SH-SY5Y (cell line): ENCODE data around the gene PARD3.

Experiments
- GATA2 ChIP-seq: IDR thresholded peaks from 2 replicates; pipeline ENCODE4 v1.6.1; 2011; ENCODE audit warnings: mild to moderate bottlenecking, low read depth, low read length
- GATA3 ChIP-seq: IDR thresholded peaks from 2 replicates; pipeline ENCODE4 v1.6.1; 2011; ENCODE audit warnings: low read depth, mild to moderate bottlenecking, low read length, moderate library complexity

DNA sequence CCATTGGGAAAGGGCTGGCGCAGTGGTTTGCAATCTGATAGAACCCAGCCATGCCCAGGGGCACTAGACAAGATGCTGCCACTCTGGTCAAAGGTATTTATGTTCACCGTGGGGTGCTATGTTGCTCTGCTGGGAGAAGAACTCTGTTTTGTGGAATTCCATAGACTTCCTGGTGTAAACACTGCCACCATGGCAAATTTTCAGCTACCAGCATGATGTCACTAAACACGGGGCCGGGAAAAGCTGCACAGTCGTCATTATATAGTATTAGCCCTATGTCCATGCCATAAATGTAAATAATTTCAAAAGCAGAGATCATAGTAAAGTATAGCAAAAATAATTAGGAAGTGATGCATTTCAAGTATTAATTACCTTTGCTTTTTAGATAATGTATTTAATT, 500.6 kb downstream of the PARD3 start:
- TF ChIP-seq GATA3, result no peak
- TF ChIP-seq GATA2, result no peak
